Activated CD8-positive, alpha-beta memory T cell treated with anti-CD3 and anti-CD28 coated beads for 36 hours (primary cell): ENCODE results near the gene IAH1. TPM values are rescaled to one million over a fixed set of nuclear protein-coding genes. Genes with fewer than 3 reads are reported as not detected.
"Not testable (repeated sequence)": the region's sequence is repeated elsewhere in the genome, so short reads cannot be mapped to it uniquely, and the experiment has no call there.

Experiments
- CTCF ChIA-PET: fragments of 350-600 bp; sonication (Branson Sonifier 250); formaldehyde crosslinking; loops from one replicate; lab custom pipeline; 2021; ENCODE audit warnings: antibody characterized with exemption; lab: Charles Lee
- POLR2A ChIA-PET: fragments of 350-600 bp; sonication (Branson Sonifier 250); formaldehyde crosslinking; loops from one replicate; lab custom pipeline; 2021; ENCODE audit warnings: antibody characterized with exemption; lab: Charles Lee
- total RNA-seq, 2 experiments: library from RNA; stranded (reverse); gene quantifications; one replicate each; pipeline ENCODE4 v1.2.3, GENCODE V29; 2021

Gene IAH1
- total RNA-seq, 2 experiments from 2014 or later = 71.7 to 76.6 TPM

GRCh38 chr2:9467687-9468086 is 6.7 kb upstream of the IAH1 start:
- POLR2A ChIA-PET = no interaction called here

DNA sequence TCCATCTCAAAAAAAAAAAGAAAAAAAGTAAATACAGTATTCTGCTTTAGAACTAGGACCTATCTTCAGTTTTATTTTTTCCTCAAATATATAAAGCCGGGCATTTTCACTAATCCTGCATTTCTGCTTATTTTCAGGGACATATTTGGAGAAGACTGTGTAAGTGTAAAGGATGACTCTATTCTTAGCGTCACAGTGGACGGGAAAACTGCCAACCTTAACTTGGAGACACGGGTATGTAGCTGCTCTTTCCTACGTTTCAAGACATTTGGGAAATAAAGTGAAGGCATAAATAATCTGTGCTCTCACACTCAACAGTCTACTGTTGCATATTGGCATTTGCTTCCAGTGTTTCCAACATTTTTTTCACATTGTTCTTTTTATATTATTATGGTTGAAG is 3.1 kb upstream of the IAH1 start:
- ChIA-PET CTCF (no interaction called here), POLR2A (no interaction called here)

More at GRCh38 chr2:9467687-9468086, 6.7 kb upstream of the IAH1 start:
- CTCF ChIA-PET = no interaction called here

DNA sequence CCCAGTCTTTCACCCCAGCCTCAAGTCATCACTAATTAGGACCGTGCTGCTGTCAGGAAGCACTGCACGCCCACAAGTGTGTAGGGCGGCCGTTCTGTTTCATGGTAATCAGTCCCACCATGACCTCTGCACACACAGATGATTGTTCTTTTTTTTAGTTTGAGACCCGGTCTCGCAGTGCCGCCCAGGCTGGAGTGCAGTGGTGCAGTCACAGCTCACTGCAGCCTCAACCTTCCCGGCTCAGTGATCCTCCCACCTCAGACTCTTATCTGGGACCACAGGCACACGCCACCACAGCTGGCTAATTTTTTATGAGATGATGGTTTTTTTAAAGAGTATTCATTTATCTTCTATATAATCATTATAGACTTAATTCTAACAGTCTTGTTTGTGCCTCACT is 1.8 kb upstream of the IAH1 start:
- POLR2A ChIA-PET = no interaction called here
- CTCF ChIA-PET = no interaction called here

GRCh38 chr2:9473308-9473984 is 905 bp upstream of the IAH1 start:
- POLR2A ChIA-PET = interaction anchor here (0.6 to 1.1 kb wide), 4 partner anchors 11 to 230 kb away, joined by 3 to 10 read pairs (median 3); partner anchors contain the start of genes CPSF3 and ITGB1BP1
- CTCF ChIA-PET = interaction anchor here (0.5 to 1.0 kb wide), 4 partner anchors 50 to 1743 kb away, joined by 3 to 4 read pairs (median 3); no protein-coding TSS in a partner anchor

GRCh38 chr2:9473985-9474360 is 378 bp upstream of the IAH1 start:
- ChIA-PET CTCF (interaction anchor here (0.5 to 1.0 kb wide), 4 partner anchors 51 to 1742 kb away, joined by 3 to 4 read pairs (median 3); no protein-coding TSS in a partner anchor), POLR2A (interaction anchor here (0.6 to 1.1 kb wide), 4 partner anchors 11 to 230 kb away, joined by 3 to 10 read pairs (median 3); partner anchors contain the start of genes CPSF3 and ITGB1BP1)

- ChIA-PET CTCF (no interaction called here), POLR2A (interaction anchor here (0.6 kb wide), 1 partner anchor 968 kb away, joined by 6 read pairs; no protein-coding TSS in a partner anchor)
Measured at GRCh38 chr2:9477914-9478313, 3.6 kb downstream of the IAH1 start.

- POLR2A ChIA-PET = no interaction called here
- CTCF ChIA-PET = no interaction called here
Measured at GRCh38 chr2:9478526-9478925, 4.2 kb downstream of the IAH1 start.

DNA sequence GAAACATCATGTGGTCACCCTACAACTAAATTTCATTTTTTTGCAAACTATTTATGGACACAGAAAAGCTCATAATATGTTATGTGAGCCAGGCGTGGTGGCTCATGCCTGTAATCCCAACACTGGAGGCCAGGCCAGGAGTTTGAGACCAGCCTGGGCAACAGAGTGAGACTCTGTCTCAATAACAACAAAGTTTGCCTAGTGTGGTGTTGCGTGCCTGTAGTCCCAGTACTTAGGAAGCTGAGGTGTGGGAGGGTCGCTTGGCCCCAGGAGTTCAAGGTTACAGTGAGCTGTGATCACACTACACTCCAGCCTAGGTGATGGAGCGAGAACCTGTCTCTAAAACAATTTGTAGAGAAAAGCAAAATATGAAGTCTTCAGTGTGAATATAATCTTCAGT is 5.8 kb downstream of the IAH1 start:
- CTCF ChIA-PET = no interaction called here
- POLR2A ChIA-PET = no interaction called here

DNA sequence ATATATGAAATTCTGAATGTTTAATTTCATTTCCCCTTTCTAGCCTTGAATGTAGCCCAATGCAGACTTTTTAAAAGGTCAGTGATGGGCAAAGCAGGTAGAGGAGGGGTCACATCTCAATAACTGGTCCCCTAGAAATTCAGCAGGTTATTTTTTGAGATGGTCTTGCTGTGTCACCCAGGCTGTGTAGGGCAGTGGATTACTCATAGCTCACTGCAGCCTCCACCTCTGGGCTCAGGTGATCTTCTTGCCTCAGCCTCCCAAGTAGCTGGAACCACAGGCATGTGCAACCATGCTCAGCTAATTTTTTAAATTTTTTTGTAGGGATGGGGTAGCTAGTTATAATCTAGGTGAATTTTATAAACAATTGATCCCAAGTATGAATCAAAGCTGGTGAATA is 8.8 kb downstream of the IAH1 start:
- ChIA-PET CTCF (no interaction called here), POLR2A (no interaction called here)

- POLR2A ChIA-PET = no interaction called here
- CTCF ChIA-PET = interaction anchor here (1.3 kb wide), 1 partner anchor 9 kb away, joined by 3 read pairs; no protein-coding TSS in a partner anchor
Measured at GRCh38 chr2:9484533-9484932, 10.2 kb downstream of the IAH1 start.

DNA sequence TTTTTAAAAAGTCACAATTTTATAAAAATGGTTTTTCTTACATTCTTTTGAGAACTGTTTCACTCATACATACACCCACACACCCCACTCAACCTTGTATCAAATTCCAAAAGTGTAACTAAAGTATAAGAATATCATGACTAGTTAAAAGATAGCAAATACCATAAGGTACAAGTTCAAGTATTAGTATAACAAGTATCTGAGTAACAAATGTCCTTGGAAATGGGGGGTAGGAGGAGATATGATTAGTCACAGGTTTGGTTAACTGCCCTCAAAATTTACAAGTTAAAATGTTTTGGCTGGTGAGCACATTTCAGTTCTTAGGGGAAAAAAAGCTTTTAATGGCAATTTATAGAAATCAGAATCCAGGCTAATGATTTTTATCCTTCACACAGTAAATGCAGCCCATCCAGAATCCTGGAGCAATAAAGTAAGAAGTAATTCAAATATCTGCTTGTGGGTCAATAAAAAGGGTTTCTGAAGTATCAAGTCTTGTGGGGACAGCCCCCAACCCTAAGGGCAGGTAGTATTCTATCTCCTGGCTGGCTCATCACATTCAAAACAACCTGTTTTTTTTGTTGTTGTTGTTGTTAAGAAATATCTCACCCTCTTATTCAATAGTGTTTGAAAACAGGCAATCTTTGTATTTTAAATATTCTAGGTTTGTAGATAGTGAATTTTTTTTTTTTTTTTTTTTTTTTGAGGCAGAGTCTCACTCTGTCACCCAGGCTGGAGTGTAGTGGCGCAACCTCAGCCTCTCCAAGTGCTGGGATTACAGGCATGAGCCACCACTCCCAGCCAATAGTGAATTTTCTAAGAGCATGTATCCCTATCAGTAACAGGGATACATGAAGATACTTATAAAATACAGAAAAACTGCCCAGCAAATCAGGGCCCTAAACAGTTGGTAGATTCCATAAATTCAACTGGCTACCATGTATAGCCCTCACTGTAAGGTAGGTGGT is 14.5 kb downstream of the IAH1 start:
- ChIA-PET CTCF (interaction anchor here (1.4 kb wide), 1 partner anchor 107 kb away, joined by 3 read pairs; no protein-coding TSS in a partner anchor), POLR2A (interaction anchor here (0.6 to 1.1 kb wide), 2 partner anchors 136 to 141 kb away, joined by 3 read pairs; no protein-coding TSS in a partner anchor)

- POLR2A ChIA-PET = interaction anchor here (0.5 kb wide), 1 partner anchor 62 kb away, joined by 3 read pairs; no protein-coding TSS in a partner anchor
- CTCF ChIA-PET = interaction anchor here (0.8 kb wide), 1 partner anchor 14 kb away, joined by 3 read pairs; no protein-coding TSS in a partner anchor
Measured at GRCh38 chr2:9490789-9491188, 16.4 kb downstream of the IAH1 start.

DNA sequence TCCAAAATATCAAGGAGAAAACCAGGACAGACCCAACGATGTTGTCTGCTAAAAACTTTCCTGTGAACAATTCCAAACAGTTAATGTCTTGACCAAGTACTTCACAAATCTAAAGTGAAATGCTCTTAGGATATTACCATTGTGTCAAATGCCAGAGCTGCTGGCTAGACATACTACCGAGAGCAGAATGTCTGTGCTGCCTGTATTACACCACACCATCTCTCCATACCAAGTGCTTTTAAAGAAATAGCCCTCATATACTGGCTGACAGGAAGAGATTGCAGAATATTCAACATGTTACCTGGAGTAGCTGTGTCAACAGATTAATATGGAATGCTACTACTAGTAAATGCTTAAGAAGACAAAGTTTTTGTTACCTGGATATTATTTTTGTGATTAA is 18.6 kb downstream of the IAH1 start:
- CTCF ChIA-PET = interaction anchor here (1.6 kb wide), 1 partner anchor 18 kb away, joined by 6 read pairs; no protein-coding TSS in a partner anchor
- POLR2A ChIA-PET = interaction anchor here (0.6 kb wide), 2 partner anchors 10 to 47 kb away, joined by 3 read pairs; no protein-coding TSS in a partner anchor

GRCh38 chr2:9493478-9493877 is 19.1 kb downstream of the IAH1 start:
- ChIA-PET POLR2A (interaction anchor here (0.6 kb wide), 1 partner anchor 10 kb away, joined by 3 read pairs; no protein-coding TSS in a partner anchor), CTCF (interaction anchor here (1.6 kb wide), 1 partner anchor 18 kb away, joined by 6 read pairs; no protein-coding TSS in a partner anchor)

DNA sequence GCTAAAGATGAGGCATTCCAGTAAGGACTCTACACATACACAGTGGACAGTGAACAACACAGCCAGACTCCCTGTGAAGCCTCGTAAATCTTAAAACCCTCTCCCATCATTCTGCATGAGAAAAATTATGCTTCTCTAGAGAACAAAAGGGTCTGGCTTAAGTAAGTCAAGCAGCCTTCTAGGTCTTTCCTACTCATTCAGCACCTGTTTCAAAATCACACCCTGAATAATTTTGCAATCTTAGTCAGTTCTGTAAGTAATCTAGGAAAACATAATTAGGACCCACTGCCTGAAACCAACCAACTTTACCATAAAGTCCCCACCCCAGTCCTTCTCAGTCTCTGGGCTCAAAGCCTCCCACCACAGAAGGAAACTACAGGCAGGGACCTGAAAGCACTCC is 19.7 kb downstream of the IAH1 start:
- POLR2A ChIA-PET = no interaction called here

GRCh38 chr2:9497017-9497416 is 22.7 kb downstream of the IAH1 start:
- ChIA-PET POLR2A (no interaction called here), CTCF (no interaction called here)

More for the DNA sequence above, 19.7 kb downstream of the IAH1 start:
- CTCF ChIA-PET = interaction anchor here (1.6 kb wide), 1 partner anchor 19 kb away, joined by 6 read pairs; no protein-coding TSS in a partner anchor

DNA sequence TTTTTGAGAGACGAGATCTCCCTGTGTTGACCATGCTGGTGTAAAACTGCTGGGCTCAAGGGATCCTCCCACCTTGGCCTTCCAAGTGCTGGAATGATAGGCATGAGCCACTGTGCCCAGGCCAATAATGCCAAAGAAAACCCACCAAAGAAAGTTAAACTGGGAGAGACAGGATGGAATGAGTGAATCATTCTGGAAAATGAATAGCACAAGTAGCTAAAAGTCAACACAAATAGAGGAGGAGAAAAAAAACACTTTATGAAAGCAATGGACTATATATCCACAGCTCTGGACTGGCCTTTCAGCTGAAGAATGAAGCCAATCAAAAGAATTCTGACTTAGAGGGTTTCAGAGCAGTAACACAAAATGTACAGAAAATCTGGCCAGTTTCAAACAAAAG is 23.9 kb downstream of the IAH1 start:
- ChIA-PET CTCF (no interaction called here), POLR2A (no interaction called here)

- POLR2A ChIA-PET = no interaction called here
- CTCF ChIA-PET = no interaction called here
Measured at GRCh38 chr2:9508931-9509330, 34.6 kb downstream of the IAH1 start.

DNA sequence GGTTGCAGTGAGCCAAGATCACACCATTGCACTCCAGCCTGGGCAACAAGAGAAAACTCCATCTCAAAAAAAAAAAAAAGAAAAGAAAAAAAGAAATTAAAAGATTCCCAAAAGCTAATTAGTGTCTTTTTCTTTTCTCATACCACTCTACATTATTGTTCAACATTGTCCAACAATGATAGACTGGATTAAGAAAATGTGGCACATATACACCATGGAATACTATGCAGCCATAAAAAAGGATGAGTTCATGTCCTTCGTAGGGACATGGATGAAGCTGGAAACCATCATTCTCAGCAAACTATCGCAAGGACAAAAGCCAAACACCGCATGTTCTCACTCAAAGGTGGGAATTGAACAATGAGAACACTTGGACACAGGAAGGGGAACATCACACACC is 39.6 kb downstream of the IAH1 start:
- POLR2A ChIA-PET = not testable (repeated sequence)

More for the DNA sequence above, 39.6 kb downstream of the IAH1 start:
- CTCF ChIA-PET = not testable (repeated sequence)
